GOT3 (cell line): Measurements from ENCODE around the gene TMEM205.
A peak's percentile ranks its signal among the peaks of the same experiment; 100 is the strongest.

Source experiments
- DNase-seq: peaks from one replicate; lab custom pipeline; 2025; ENCODE audit warnings: mixed read lengths; lab: John Stamatoyannopoulos, UW

TMEM205 gene

DNA sequence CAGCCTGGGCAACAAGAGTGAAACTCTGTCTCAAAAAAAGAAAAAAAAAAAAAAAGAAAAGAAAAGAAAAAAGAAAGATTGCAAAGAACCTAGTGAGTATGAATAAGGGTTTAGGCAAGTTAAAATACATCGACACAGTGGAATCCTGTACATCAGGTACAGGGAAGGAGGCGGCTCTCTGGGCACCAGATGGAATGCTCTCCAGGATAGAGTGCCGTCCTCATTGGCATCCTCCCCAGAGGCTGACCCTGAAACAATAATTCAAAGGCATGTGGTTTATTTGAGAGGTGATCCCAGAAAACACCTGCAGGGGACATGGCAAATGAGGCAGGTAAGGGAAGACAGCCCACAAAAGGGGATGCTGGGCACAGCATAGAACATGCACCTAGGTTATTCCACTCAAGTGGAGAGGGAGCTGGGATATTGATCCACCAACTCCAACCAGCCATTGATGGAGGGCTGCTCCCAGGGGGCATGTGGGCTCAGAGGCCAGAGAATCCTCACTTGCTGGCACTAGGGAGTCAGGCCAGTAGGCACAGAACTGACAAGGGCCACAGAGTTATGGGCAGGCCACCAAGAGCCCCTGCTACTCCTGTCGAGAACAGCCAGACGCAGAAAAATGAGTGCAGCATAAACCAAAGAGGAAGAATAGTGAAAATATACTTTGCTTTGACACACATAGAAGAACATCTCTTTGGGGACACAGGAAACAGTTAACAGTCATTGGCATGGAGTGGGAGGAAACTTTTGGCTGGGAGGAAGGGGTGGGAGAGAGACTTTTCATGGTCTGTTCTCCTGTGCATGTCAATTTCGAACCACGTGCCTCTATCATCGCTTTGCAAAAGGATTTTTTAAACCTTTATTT is 45.9 kb downstream of the TMEM205 start:
- no peak for DNase-seq

DNA sequence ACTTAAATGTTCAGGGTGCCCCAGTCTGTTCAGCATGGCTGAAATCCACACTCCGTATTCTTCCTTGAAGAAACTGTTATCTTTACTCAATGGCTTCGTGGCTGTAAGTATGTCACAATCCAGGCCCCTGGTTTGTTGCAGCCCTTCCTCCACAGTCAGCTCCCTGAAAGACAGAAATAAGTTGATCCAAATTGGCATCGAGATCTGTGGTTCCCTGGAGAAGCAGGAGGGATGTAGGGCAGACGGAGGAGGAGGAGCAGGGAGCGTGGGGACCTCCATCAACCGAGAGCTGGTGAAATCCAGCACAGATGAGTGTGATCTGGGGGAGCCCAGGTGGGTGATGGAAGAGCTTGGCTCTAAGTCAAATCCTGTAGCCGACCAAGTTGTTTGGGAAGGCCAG is 49.8 kb downstream of the TMEM205 start:
- DNase-seq = no peak

DNA sequence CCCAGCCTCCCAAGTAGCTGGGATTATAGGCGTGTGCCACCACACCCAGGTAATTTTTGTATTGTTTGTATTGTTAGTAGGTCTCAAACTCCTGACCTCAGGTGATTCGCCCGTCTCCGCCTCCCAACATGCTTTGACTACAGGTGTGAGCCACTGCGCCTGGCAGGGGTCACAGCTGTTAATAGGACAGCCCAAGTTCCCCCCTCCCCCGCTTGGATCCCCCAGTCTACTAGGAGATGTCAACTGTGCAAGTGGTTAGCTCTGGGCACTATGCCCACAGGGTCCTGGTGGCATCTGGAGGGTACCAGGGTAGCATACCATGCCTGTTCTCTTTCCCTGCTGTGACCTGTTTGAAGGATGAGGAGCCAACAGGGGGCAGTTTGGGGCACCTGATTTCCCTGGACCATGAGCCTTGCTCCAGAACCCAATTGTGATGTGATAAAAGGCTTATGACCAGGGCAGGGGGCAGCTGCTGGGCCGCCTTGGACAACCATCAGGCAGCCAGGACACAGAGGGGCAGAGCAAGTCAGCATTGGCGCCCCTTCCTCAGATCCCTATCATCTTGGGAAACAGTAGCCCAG is 50.3 kb downstream of the TMEM205 start, which contains the start of gene TSPAN16:
Gene TSPAN16 (plus strand): TSS at position 496 of the 581 bp plus-strand sequence. CDS start 138 bp downstream, outside the sequence.
- DNase-seq = no peak

DNA sequence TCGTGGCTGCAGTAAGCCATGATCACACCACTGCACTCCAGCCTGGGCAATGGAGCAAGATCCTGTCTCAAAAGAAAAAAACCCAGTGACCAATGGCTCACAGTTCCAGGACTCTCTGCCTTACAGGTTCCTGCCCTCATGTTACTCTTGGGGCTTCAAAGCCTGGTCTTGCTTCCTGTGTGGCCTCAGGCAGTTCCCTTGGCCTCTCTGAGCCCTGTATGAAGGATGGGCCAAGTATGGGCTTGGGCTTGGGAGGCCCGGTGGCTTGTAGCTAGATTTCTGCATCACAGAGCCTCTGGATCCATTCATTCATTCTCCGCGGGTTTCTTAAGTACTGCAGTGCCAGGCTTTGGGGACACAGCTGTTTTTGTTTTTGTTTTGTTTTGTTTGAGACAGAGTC is 50.9 kb downstream of the TMEM205 start:
- no peak for DNase-seq

DNA sequence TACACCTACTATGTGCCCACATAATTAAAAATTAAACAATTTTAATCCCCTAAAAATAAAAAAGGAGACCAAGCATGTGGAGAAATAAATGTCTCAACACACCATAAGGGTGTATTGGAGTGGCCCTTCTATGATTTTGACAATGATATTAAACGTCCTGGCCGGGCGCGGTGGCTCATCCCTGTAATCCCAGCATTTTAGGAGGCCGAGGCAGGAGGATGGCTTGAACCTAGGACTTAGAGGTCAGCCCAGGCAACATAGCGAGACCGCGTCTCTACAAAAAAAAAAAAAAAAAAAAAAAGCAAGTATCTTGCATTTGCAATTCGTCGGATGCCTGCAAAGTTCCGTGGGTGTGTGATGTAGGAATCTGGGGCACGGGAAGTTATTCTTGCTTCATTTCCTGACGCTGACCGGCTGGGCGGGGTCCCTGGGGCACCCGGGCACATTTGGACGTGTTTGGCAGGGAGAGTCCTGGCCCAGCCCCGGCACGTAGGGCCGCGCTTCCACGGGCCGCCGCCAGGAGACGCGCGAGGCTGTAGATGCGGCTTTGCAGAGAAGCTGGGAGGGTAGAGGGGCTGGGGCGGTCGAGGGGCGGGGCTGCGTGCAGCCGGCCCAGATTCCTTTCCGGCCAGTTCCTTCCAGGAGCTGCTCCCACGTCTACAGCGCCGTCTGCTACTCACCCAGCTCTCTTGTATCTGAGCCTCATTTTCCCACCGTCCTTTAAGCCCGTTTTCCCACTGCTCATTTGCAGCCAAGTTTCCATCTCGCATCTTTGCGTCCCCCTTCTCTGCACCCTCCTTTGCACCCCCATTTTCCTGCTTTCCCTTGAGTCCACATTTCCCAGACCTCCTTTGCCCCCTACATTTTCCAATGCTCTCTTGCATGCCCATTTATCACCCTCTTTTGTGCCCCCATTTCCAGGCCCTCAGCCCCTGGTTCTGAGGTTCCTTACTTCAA is 52.4 kb downstream of the TMEM205 start:
- peak; percentile 89 for DNase-seq
